ENCODE results near the gene LAMB4.

LAMB4 gene

GRCh38 chr7:108142675-108143259, 12.6 kb upstream of the LAMB4 start:
- DNase-seq: no peak

- DNase-seq: no peak
These were observed 12.0 kb upstream of the LAMB4 start for GRCh38 chr7:108142180-108142579.

GRCh38 chr7:108140671-108141070, 10.5 kb upstream of the LAMB4 start:
- no peak for DNase-seq

DNA sequence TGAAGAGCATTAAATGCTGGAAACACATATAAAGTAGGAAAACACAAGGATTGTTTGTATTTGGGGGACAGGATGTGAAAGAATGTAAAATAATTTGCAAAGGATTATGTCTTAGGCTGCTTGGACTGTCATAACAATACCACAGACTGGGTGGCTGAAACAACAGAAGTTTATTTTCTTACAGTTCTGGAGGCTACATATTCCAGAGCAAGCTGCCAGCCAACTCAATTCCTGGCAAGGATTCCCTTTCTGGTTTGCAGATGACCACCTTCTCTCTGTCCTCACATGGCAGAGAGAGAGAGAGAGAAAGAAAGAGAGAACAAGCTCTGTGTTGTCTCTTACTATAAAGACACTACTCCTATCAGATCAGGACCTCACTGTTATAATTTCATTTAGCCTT, 8.8 kb upstream of the LAMB4 start:
- DNase-seq: no peak

DNA sequence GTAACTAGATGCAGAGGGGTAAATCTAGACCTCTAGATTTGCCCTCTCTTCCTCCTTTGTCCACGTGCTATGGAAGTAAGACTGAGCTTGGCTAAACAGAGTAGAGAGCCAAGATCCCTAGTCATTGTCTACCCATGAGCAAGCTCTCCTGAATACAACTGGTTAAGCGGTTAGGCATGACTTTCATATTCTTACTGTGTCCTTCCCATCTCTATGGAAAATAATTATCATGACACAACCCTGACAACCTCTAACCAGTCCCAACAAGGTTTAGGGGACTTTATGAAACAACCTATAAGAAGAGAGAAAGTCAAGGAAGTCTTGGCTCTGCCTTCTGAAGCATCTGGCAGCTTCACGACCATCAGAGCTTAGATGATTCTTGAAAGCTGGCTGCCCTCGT, 7.8 kb upstream of the LAMB4 start:
- DNase-seq: no peak

- no peak for DNase-seq
These were observed 6.9 kb upstream of the LAMB4 start for GRCh38 chr7:108137040-108137439.

GRCh38 chr7:108136191-108136688, 6.1 kb upstream of the LAMB4 start:
- DNase-seq: no peak

DNA sequence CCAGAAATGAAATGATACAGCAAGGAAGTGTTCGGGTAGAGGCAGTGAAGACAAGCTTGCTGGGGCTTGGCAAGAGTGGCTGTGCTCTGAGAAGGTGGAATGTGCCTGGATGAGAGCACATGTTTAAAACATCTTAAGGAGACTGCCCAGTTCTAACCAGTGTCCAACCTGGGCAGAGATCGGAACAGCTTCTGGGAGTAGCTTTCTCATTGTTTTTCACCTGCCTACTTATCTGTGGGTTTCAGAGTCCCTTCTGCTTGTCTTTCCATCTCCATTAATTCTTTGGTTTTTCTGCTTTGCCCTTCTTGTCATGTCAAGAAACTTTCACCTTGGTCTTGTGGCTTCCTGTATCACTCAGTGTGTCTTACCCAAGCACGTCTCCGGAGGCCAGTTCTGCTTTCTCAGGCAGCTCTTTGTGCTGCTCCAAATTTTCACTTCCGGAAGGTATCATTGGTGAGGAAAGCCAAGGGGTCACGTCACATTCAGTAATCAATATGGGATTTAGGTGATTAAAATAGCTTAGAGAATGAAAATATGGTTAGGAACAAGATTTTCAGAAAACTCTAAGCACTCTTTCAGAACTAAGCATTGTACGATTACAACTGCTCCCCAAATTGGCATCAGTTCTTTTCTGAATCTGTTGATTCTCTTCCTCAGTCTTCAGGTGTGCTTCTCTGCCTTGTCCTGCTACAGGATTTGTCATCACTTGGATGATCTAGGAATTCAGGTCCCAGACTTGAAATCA, 5.5 kb upstream of the LAMB4 start:
- DNase-seq: no peak

DNA sequence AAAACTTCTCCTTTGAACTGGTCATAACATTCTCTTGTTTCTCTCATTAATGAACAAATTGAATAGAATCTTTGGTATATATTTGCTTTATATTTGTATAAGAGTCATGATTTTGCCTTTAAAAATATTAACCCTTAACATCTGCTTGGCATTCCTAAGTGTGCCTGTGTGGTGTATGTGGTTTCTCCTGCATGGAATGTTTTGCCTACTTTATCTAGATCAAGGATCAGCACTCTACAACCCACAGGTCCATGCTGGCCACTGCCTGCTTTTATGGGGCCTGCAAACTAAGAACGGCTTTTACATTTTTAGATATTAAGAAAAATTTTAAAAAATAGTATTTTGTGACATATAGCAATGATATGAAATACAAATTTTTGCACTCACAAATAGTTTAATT, 4.3 kb upstream of the LAMB4 start:
- no peak for DNase-seq

GRCh38 chr7:108132551-108133265, 2.5 kb upstream of the LAMB4 start:
- no peak for DNase-seq

GRCh38 chr7:108129018-108129965, 869 bp downstream of the LAMB4 start:
- no peak for DNase-seq

DNA sequence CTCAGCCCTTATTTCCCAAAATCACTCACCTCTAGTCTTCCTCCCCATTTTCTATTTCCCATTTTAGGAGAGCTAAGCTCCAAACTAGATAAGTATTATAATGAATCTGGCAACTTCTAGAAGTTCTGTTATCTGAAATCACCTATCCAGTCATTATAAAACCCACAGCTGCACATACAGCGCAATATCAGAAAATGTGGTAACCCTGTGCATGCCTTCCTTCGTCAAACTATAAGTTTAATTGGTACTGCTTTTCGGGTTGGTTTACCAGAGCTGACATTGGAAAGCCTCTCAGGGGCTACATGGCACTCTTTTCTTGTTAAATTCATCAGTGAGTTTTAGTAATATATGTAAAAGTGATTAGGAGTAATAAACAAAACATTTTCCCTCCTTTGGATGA, 1.6 kb downstream of the LAMB4 start:
- no peak for DNase-seq

- no peak for DNase-seq
These were observed 2.7 kb downstream of the LAMB4 start for GRCh38 chr7:108127461-108127860.

GRCh38 chr7:108124820-108125219, 5.3 kb downstream of the LAMB4 start:
- DNase-seq: no peak

GRCh38 chr7:108122181-108122580, 8.0 kb downstream of the LAMB4 start:
- DNase-seq: no peak

- DNase-seq: no peak
These were observed 9.2 kb downstream of the LAMB4 start for GRCh38 chr7:108120933-108121332.

GRCh38 chr7:108120196-108120595, 10.0 kb downstream of the LAMB4 start:
- no peak for DNase-seq

GRCh38 chr7:108118959-108119358, 11.2 kb downstream of the LAMB4 start:
- DNase-seq: no peak

DNA sequence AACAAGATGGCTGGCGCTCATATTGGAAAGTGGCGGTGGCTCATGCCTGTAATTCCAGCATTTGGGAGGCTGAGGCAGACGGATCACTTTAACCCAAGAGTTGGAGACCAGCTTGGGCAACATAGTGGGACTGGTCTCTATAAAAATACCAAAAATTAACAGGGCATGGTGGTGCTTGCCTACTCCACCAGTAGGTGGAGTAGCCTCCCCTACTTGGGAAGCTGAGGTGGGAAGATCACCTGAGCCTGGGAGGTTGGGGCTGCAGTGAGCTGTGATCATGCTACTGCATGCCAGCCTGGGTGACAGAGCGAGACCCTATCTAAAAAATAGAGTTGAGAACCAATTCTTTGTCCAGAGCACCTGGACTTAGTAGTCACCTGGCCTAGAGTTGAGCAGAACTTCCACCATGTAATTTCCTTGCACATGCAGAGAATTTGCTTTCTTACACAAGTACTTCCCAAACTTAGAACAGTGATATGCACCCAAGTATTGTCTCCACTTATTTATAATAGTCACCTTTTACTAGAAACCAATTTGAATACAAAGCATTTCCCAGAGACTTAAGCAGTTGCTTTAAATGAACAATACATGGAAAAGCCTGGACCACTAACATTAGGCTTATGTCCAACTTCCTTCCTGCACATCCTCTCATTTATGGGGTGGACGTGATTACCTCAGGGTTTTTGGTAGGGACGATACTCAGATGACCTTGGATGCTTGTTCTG, 15.9 kb downstream of the LAMB4 start:
- DNase-seq: no peak

DNA sequence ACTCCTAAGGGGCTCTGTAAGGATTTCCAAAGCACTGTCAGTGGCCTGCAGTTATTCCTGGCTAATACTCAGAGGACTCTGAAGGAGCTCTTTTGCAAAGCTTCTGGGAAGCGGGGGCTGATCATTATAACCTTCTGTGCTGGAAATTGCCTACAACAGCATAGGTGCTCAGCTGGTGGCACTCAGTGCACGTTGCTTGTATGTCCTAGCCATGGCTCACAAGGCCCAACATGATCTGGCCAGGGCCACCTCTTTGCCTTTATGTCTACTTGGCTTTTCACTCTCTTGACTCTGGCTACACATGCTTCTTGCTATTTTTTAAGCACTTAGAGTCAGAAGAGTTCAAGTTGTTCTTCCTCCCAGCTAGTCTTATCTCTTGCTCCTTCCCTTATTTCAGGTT, 17.5 kb downstream of the LAMB4 start:
- DNase-seq: no peak

GRCh38 chr7:108109221-108109908, 20.8 kb downstream of the LAMB4 start:
- no peak for DNase-seq

GRCh38 chr7:108108131-108108530, 22.0 kb downstream of the LAMB4 start:
- DNase-seq: no peak
